Adrenal gland (tissue), 5 donors: Measurements from ENCODE around the gene ADAMTS7.

Experiments
- CTCF ChIP-seq, 6 experiments: fragments of 450-650 bp in 4 of 6; fragments of 200-600 bp in 2 of 6; sonication (generic) in 1 of 6; IDR thresholded peaks; 1 replicate in 5 of 6; 2 replicates in 1 of 6; pipeline versions ENCODE4 v1.5.1 to v1.8.0; 2016 to 2021; ENCODE audit warnings: antibody characterized with exemption in 6 of 6, mild to moderate bottlenecking in 2 of 6, moderate library complexity in 1 of 6
- POLR2A ChIP-seq, 2 donors: fragments of 450-650 bp; IDR thresholded peaks; one replicate each; pipeline ENCODE4 v1.6.1; 2017; ENCODE audit warnings: antibody characterized with exemption in 2 of 2, mild to moderate bottlenecking in 2 of 2, moderate library complexity in 1 of 2
- donor health status: DM: no; HTN: no; CAD: no.

- TF ChIP-seq CTCF (IDR thresholded peaks at IDR 0.05): no peak
- no peak for TF ChIP-seq POLR2A (IDR thresholded peaks at IDR 0.05)
These were observed 98.3 kb downstream of the ADAMTS7 start for GRCh38 chr15:78712797-78713515.
